VCaP (cell line): Measurements from ENCODE around the gene MET.

Experiments used
- H3K27ac ChIP-seq: fragments of 450-650 bp; 2 replicates; pipeline ENCODE4 v1.5.1; 2017
- TF ChIP-seq, protein P1 (sequence below): fragments of 450-650 bp; conservative IDR thresholded peaks from 2 replicates; pipeline ENCODE4 v1.5.1; 2017; ENCODE audit warnings: mild to moderate bottlenecking, moderate library complexity

Gene MET

DNA sequence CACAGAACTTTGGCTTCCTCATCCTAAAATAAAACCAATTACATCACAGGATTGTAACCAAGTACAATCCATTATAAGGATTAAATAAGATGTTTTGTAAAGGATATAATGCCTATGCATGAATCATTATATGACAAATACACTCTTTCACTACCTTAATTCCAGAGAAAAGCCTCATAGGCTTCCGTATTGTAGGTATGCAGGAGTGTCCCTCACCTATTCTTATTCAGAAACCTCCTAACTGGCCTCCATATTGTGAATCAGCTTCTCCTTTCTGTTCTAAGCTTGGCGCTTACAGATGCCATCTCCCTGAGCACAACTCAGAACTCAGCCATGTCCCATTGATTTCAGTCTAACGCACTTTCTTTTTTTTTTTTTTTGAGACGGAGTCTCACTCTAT is 120.8 kb downstream of the MET start:
- no peak overlapping the region for H3K27ac ChIP-seq
- TF ChIP-seq, protein P1, sequence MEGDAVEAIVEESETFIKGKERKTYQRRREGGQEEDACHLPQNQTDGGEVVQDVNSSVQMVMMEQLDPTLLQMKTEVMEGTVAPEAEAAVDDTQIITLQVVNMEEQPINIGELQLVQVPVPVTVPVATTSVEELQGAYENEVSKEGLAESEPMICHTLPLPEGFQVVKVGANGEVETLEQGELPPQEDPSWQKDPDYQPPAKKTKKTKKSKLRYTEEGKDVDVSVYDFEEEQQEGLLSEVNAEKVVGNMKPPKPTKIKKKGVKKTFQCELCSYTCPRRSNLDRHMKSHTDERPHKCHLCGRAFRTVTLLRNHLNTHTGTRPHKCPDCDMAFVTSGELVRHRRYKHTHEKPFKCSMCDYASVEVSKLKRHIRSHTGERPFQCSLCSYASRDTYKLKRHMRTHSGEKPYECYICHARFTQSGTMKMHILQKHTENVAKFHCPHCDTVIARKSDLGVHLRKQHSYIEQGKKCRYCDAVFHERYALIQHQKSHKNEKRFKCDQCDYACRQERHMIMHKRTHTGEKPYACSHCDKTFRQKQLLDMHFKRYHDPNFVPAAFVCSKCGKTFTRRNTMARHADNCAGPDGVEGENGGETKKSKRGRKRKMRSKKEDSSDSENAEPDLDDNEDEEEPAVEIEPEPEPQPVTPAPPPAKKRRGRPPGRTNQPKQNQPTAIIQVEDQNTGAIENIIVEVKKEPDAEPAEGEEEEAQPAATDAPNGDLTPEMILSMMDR = no peak

GRCh38 chr7:116793795-116794340 is 121.9 kb downstream of the MET start:
- TF ChIP-seq, protein P1 = no peak

DNA sequence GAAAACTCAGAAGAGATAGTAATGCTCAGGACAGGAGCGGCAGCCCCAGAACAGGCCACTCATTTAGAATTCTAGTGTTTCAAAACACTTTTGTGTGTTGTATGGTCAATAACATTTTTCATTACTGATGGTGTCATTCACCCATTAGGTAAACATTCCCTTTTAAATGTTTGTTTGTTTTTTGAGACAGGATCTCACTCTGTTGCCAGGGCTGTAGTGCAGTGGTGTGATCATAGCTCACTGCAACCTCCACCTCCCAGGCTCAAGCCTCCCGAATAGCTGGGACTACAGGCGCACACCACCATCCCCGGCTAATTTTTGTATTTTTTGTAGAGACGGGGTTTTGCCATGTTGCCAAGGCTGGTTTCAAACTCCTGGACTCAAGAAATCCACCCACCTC is 124.5 kb downstream of the MET start:
- TF ChIP-seq, protein P1 = no peak
- H3K27ac ChIP-seq = no peak overlapping the region

More at GRCh38 chr7:116793795-116794340, 121.9 kb downstream of the MET start:
- no peak overlapping the region for H3K27ac ChIP-seq

GRCh38 chr7:116797612-116798011 is 125.6 kb downstream of the MET start:
- TF ChIP-seq, protein P1 = no peak
- no peak overlapping the region for H3K27ac ChIP-seq

GRCh38 chr7:116798232-116798631 is 126.2 kb downstream of the MET start:
- no peak overlapping the region for H3K27ac ChIP-seq
- TF ChIP-seq, protein P1 = no peak

DNA sequence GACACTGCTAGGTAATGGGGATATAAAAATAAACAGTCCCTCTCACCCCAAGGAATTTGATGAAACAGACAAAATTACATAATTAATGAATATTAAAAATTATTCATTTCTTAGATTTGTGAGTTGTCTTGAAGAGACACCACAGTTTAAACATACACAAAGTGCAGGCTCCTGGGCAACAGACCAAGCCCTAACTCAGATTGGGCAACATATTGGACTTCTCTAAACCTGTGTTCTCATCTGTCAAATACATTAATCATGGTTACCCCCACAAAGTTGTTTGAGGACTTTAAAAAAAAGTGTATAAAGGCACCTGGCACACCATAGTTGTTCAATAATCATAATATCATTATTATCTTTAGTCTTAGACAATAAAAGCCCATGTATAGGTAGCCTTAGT is 127.9 kb downstream of the MET start:
- TF ChIP-seq, protein P1 = no peak
- H3K27ac ChIP-seq = no peak overlapping the region

GRCh38 chr7:116800594-116800993 is 128.6 kb downstream of the MET start:
- no peak overlapping the region for H3K27ac ChIP-seq
- TF ChIP-seq, protein P1 = no peak
